Measurements from ENCODE around the gene RNPS1.

The RNPS1 gene

GRCh38 chr16:2267913-2268666 is at the start of gene RNPS1:
TSS of gene RNPS1 (minus strand) at chr16:2268126. CDS start at chr16:2264643, 3,483 bp downstream.
- in situ Hi-C loops (cut with HindIII; ENCODE audit: low sequenced_read_pairs) = loop anchor here (25.0 kb wide), 1 partner anchor 419 kb away; the partner anchor contains the start of gene KCTD5

- in situ Hi-C loops (cut with HindIII; ENCODE audit: low sequenced_read_pairs) = no loop called here
These were observed 49.5 kb upstream of the RNPS1 start for GRCh38 chr16:2317231-2318020.

GRCh38 chr16:2308089-2308962 is 40.4 kb upstream of the RNPS1 start:
- in situ Hi-C loops (cut with HindIII; ENCODE audit: low sequenced_read_pairs) = no loop called here

- in situ Hi-C loops (cut with HindIII; ENCODE audit: low sequenced_read_pairs) = no loop called here
These were observed 31.9 kb upstream of the RNPS1 start for GRCh38 chr16:2299915-2300192.

GRCh38 chr16:2299121-2299914 is 31.4 kb upstream of the RNPS1 start:
- in situ Hi-C loops (cut with HindIII; ENCODE audit: low sequenced_read_pairs) = no loop called here

- in situ Hi-C loops (cut with HindIII; ENCODE audit: low sequenced_read_pairs) = no loop called here
These were observed 30.7 kb upstream of the RNPS1 start for GRCh38 chr16:2298621-2299020.

GRCh38 chr16:2297506-2297860 is 29.6 kb upstream of the RNPS1 start:
- in situ Hi-C loops (cut with HindIII; ENCODE audit: low sequenced_read_pairs) = no loop called here

- in situ Hi-C loops (cut with HindIII; ENCODE audit: low sequenced_read_pairs) = no loop called here
These were observed 29.0 kb upstream of the RNPS1 start for GRCh38 chr16:2296661-2297505.

- in situ Hi-C loops (cut with HindIII; ENCODE audit: low sequenced_read_pairs) = no loop called here
These were observed 27.3 kb upstream of the RNPS1 start for GRCh38 chr16:2295056-2295798.

- in situ Hi-C loops (cut with HindIII; ENCODE audit: low sequenced_read_pairs) = loop anchor here (5.0 kb wide), 1 partner anchor 45 kb away; no protein-coding TSS in a partner anchor
These were observed 24.3 kb upstream of the RNPS1 start for GRCh38 chr16:2292221-2292620.

- in situ Hi-C loops (cut with HindIII; ENCODE audit: low sequenced_read_pairs) = no loop called here
These were observed 21.4 kb upstream of the RNPS1 start for GRCh38 chr16:2289282-2289681.

- in situ Hi-C loops (cut with HindIII; ENCODE audit: low sequenced_read_pairs) = no loop called here
These were observed 20.8 kb upstream of the RNPS1 start for GRCh38 chr16:2288726-2289125.

GRCh38 chr16:2287916-2288547 is 20.1 kb upstream of the RNPS1 start:
- in situ Hi-C loops (cut with HindIII; ENCODE audit: low sequenced_read_pairs) = no loop called here

GRCh38 chr16:2286550-2286949 is 18.6 kb upstream of the RNPS1 start:
- in situ Hi-C loops (cut with HindIII; ENCODE audit: low sequenced_read_pairs) = no loop called here

GRCh38 chr16:2285731-2286191 is 17.8 kb upstream of the RNPS1 start:
- in situ Hi-C loops (cut with HindIII; ENCODE audit: low sequenced_read_pairs) = no loop called here

- in situ Hi-C loops (cut with HindIII; ENCODE audit: low sequenced_read_pairs) = no loop called here
These were observed 17.1 kb upstream of the RNPS1 start for GRCh38 chr16:2284797-2285576.

GRCh38 chr16:2284001-2284770 is 16.3 kb upstream of the RNPS1 start:
- in situ Hi-C loops (cut with HindIII; ENCODE audit: low sequenced_read_pairs) = no loop called here
